ENCODE data around the gene APOBEC3C.
"Not testable (repeated sequence)": the region's sequence is repeated elsewhere in the genome, so short reads cannot be mapped to it uniquely, and the experiment has no call there.

Gene APOBEC3C

DNA sequence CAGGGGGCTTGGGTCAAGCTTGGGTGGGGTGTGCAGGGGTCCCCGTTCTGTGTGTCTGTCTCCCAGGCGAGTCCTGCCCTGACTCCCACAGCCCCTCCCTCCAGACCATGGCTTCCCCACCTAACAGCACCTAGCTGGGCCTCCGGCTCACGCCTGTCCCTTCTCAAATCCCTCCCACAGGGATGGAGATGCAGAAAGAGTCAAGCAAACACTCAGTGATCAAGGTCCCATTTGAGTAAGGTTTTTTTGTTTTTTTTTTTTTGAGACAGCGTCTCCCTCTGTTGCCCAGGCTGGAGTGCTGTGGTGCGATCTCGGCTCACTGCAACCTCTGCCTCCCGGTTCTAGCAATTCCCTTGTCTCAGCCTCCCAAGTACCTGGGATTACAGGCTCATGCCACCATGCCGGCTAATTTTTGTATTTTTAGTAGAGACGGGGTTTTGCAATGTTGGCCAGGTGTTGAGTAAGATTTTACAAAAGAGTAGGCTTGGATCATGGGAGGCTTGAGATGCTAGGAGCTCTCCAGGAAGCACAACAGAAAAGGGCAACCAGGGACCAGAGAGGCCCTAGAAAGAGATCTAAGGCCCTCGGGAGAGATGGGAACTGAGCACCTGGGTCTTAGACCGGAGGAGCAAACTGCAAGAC is 12.6 kb downstream of the APOBEC3C start:
- H3K27ac ChIP-seq (ENCODE audit: low read depth, low read length): no peak overlapping the region
- 92% methylated on average over 12 of the region's 12 CpGs for WGBS

DNA sequence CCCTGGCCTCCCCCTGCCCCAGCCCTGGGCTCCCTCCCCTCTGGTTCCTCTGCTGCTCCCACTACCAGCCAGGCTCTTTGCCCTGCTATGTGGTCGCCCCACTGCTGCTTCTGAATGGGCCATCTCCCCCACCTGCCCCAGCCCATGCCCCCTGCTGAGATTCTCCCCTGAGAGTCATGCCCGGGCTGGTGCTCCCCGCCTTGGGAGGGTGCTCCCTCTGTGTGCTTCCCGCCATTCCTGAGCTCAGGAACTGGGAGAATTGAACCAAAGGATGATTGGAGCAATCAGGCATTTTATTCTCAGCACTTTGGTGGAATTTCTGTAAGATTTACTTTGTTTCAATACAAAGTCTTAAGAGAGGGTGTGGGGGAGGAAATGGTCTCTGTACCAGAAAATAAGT is 13.7 kb downstream of the APOBEC3C start:
- no peaks in the 10 kb centered on the region for H3K27me3 ChIP-seq (ENCODE audit: insufficient read depth, low read length)
- H3K4me1 ChIP-seq (ENCODE audit: insufficient read depth, low read length): peaks cover 15% of the 10 kb centered on the region
- H3K4me3 ChIP-seq (ENCODE audit: low read length): no peak overlapping the region
- H3K36me3 ChIP-seq (ENCODE audit: insufficient read depth, low read length): peaks cover 4% of the 10 kb centered on the region; the same call in 1 of the 2 replicates
- no peaks in the 10 kb centered on the region for H3K9me3 ChIP-seq (ENCODE audit: insufficient read depth, low read depth, low read length)
- no peak overlapping the region for H3K27ac ChIP-seq (ENCODE audit: low read depth, low read length)
- 81% methylated on average over 4 of the region's 4 CpGs for WGBS
- H3K9ac ChIP-seq (ENCODE audit: low read depth, low read length): no peak overlapping the region

More for the DNA sequence above, 12.6 kb downstream of the APOBEC3C start:
- H3K36me3 ChIP-seq (ENCODE audit: insufficient read depth, low read length): peaks cover 4% of the 10 kb centered on the region; the same call in 1 of the 2 replicates
- H3K4me3 ChIP-seq (ENCODE audit: low read length): no peak overlapping the region
- peaks cover 8% of the 10 kb centered on the region for H3K4me1 ChIP-seq (ENCODE audit: insufficient read depth, low read length)
- no peaks in the 10 kb centered on the region for H3K9me3 ChIP-seq (ENCODE audit: insufficient read depth, low read depth, low read length)
- no peaks in the 10 kb centered on the region for H3K27me3 ChIP-seq (ENCODE audit: insufficient read depth, low read length)
- H3K9ac ChIP-seq (ENCODE audit: low read depth, low read length): no peak overlapping the region

DNA sequence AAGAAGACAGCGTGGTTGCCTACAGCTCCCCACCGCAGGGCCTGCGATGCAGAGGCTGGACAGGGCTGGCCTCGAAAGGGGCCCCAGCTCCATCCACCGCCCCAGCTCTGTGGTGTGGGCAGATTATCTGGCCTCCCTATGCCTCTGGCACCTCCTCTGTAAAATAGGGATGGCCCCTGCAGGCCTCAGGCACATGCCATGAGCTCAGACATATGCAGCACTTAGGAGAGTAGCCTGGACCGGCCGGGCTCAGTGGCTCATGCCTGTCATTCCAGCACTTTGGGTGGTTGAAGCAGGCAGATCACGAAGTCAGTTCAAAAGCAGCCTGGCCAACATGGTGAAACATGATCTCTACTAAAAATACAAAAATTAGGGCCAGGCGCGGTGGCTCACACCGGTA is 14.2 kb downstream of the APOBEC3C start:
- Histone ChIP-seq H3K36me3 (ENCODE audit: insufficient read depth, low read length) (peaks cover 4% of the 10 kb centered on the region; the same call in 1 of the 2 replicates), H3K9ac (ENCODE audit: low read depth, low read length) (no peak overlapping the region), H3K4me1 (ENCODE audit: insufficient read depth, low read length) (peaks cover 15% of the 10 kb centered on the region), H3K4me3 (ENCODE audit: low read length) (no peak overlapping the region), H3K27me3 (ENCODE audit: insufficient read depth, low read length) (no peaks in the 10 kb centered on the region), H3K27ac (ENCODE audit: low read depth, low read length) (no peak overlapping the region), H3K9me3 (ENCODE audit: insufficient read depth, low read depth, low read length) (no peaks in the 10 kb centered on the region)
- 87% methylated on average over 11 of the region's 11 CpGs for WGBS

DNA sequence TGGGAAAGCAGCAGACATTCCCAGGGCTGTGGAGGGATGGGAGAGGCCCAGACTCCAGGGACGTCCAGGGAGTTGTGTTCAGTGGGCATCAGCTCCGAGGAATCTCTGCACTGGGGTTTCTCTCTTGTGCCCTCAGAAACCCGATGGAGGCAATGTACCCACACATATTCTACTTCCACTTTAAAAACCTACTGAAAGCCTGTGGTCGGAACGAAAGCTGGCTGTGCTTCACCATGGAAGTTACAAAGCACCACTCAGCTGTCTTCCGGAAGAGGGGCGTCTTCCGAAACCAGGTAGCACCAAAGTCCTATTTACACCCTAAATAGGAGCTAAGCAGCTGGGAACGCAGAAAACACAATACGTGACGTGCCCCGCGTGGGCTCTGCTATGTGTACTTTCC is 15.2 kb downstream of the APOBEC3C start:
- Histone ChIP-seq H3K9ac (ENCODE audit: low read depth, low read length) (no peak overlapping the region), H3K4me1 (ENCODE audit: insufficient read depth, low read length) (peaks cover 15% of the 10 kb centered on the region), H3K27ac (ENCODE audit: low read depth, low read length) (no peak overlapping the region), H3K27me3 (ENCODE audit: insufficient read depth, low read length) (no peaks in the 10 kb centered on the region), H3K4me3 (ENCODE audit: low read length) (no peak overlapping the region), H3K9me3 (ENCODE audit: insufficient read depth, low read depth, low read length) (no peaks in the 10 kb centered on the region), H3K36me3 (ENCODE audit: insufficient read depth, low read length) (peaks cover 4% of the 10 kb centered on the region; the same call in 1 of the 2 replicates)
- WGBS: 93% methylated on average over 13 of the region's 13 CpGs

- Histone ChIP-seq H3K4me1 (ENCODE audit: insufficient read depth, low read length) (peaks cover 15% of the 10 kb centered on the region), H3K27me3 (ENCODE audit: insufficient read depth, low read length) (no peaks in the 10 kb centered on the region), H3K9me3 (ENCODE audit: insufficient read depth, low read depth, low read length) (no peaks in the 10 kb centered on the region), H3K36me3 (ENCODE audit: insufficient read depth, low read length) (no peaks in the 10 kb centered on the region; the same call in 1 of the 2 replicates), H3K4me3 (ENCODE audit: low read length) (no peak overlapping the region), H3K9ac (ENCODE audit: low read depth, low read length) (no peak overlapping the region), H3K27ac (ENCODE audit: low read depth, low read length) (no peak overlapping the region)
- WGBS: 95% methylated on average over 14 of the region's 14 CpGs
Measured at GRCh38 chr22:39030705-39031104, 16.6 kb downstream of the APOBEC3C start.

- H3K36me3 ChIP-seq (ENCODE audit: insufficient read depth, low read length); H3K27me3 ChIP-seq (ENCODE audit: insufficient read depth, low read length); H3K9me3 ChIP-seq (ENCODE audit: insufficient read depth, low read depth, low read length): not testable (repeated sequence)
- WGBS: 39% methylated on average over 16 of the region's 18 CpGs
- peaks cover 15% of the 10 kb centered on the region for H3K4me1 ChIP-seq (ENCODE audit: insufficient read depth, low read length)
- H3K27ac ChIP-seq (ENCODE audit: low read depth, low read length): peak overlapping the region; percentile 35; the same call in 1 of the 2 replicates
- H3K4me3 ChIP-seq (ENCODE audit: low read length): peak overlapping the region; percentile 38
- H3K9ac ChIP-seq (ENCODE audit: low read depth, low read length): 0 out of 2 replicates have a peak overlapping the region, but pooled peaks have one; percentile 31
Measured at GRCh38 chr22:39031434-39032295, 17.6 kb downstream of the APOBEC3C start.

- H3K4me1 ChIP-seq (ENCODE audit: insufficient read depth, low read length): peaks cover 13% of the 10 kb centered on the region
- H3K9ac ChIP-seq (ENCODE audit: low read depth, low read length); H3K4me3 ChIP-seq (ENCODE audit: low read length); H3K27me3 ChIP-seq (ENCODE audit: insufficient read depth, low read length); H3K36me3 ChIP-seq (ENCODE audit: insufficient read depth, low read length); H3K9me3 ChIP-seq (ENCODE audit: insufficient read depth, low read depth, low read length); H3K27ac ChIP-seq (ENCODE audit: low read depth, low read length): not testable (repeated sequence)
- WGBS: 24% methylated on average over 2 of the region's 2 CpGs
Measured at GRCh38 chr22:39037071-39037470, 23.0 kb downstream of the APOBEC3C start.

DNA sequence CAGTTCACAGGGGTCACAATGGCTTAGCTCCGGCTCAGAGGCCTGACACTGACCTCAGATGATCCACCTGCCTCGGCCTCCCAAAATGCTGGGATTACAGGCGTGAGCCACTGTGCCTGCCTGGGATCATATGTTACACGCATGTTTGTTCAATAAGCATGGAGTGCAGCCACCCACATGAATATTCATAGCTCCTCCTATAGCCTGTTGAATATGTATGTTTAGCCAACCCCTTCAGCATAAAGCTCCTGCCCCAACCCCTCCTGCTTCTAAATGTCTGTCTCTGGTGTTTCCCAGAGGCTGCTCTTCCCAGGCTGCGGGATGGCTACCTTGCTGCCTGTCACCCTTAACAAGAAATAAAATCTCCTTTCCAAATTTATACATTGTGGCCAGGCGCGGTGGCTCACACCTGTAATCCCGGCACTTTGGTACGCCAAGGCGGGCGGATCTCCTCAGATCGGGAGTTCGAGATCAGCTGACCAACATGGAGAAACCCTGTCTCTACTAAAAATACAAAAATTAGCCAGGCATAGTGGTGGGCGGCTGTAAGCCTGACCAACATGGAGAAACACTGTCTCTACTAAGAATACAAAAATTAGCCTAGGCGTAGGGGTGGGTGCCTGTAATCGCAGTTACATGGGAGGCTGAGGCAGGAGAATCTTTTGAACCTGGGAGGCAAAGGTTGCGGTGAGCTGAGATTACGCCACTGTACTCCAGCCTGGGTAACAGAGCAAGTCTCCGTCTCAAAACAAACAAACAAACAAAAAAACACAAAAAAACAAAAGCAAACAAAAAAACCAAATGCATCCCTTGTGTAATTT is 25.5 kb downstream of the APOBEC3C start:
- Histone ChIP-seq H3K9ac (ENCODE audit: low read depth, low read length) (no peak overlapping the region; the same call in 1 of the 2 replicates), H3K4me3 (ENCODE audit: low read length) (peak overlapping the region; percentile 52), H3K27ac (ENCODE audit: low read depth, low read length) (peak overlapping the region; percentile 60; the same call in 1 of the 2 replicates)

GRCh38 chr22:39040155-39040537 is 26.1 kb downstream of the APOBEC3C start:
- not testable (repeated sequence) for H3K27me3 ChIP-seq (ENCODE audit: insufficient read depth, low read length); H3K36me3 ChIP-seq (ENCODE audit: insufficient read depth, low read length); H3K9me3 ChIP-seq (ENCODE audit: insufficient read depth, low read depth, low read length); H3K9ac ChIP-seq (ENCODE audit: low read depth, low read length); H3K4me1 ChIP-seq (ENCODE audit: insufficient read depth, low read length)
- 18% methylated on average over 6 of the region's 14 CpGs for WGBS
- H3K27ac ChIP-seq (ENCODE audit: low read depth, low read length): peak overlapping the region; percentile 60; the same call in 1 of the 2 replicates
- peak overlapping the region; percentile 52 for H3K4me3 ChIP-seq (ENCODE audit: low read length)

More for the DNA sequence above, 25.5 kb downstream of the APOBEC3C start:
- WGBS: 84% methylated on average over 19 of the region's 19 CpGs
- H3K4me1 ChIP-seq (ENCODE audit: insufficient read depth, low read length): peaks cover 9% of the 10 kb centered on the region
- no peaks in the 10 kb centered on the region for H3K27me3 ChIP-seq (ENCODE audit: insufficient read depth, low read length)
- no peaks in the 10 kb centered on the region for H3K36me3 ChIP-seq (ENCODE audit: insufficient read depth, low read length)
- no peaks in the 10 kb centered on the region for H3K9me3 ChIP-seq (ENCODE audit: insufficient read depth, low read depth, low read length)

DNA sequence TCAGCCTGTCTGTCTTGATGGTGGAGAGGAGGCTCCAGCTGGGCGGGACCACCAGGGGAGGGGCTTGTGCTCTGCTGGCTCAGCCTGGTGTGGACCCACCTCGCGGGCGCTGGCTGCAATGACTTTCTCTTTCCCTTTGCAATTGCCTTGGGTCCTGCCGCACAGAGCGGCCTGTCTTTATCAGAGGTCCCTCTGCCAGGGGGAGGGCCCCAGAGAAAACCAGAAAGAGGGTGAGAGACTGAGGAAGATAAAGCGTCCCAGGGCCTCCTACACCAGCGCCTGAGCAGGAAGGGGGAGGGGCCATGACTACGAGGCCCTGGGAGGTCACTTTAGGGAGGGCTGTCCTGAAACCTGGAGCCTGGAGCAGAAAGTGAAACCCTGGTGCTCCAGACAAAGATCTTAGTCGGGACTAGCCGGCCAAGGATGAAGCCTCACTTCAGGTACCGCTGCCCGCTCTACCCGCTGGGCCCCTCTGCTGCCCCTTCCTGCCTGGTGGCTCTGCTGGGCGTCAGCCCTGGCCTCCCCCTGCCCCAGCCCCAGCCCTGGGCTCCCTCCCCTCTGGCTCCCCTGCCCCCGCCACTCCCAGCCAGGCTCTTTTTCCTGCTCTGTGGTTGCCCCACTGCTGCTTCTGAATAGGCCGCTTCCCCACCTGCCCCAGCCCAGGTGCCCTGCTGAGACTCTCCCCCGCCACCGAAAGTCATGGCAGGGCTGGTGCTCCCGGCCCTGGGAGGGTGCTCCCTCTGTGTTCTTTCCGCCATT is 26.7 kb downstream of the APOBEC3C start, which contains the start of gene APOBEC3F:
Gene APOBEC3F, plus strand, starts transcription at position 327 of the 759 bp plus-strand sequence. Its CDS starts 97 bp downstream, at position 424.
- peak within 1 kb of the TSS; percentile 52 for H3K9ac ChIP-seq (ENCODE audit: low read depth, low read length)
- WGBS: 3% methylated on average over 18 of the region's 21 CpGs

More for the DNA sequence above, 26.7 kb downstream of the APOBEC3C start, which contains the start of gene APOBEC3F:
- not testable (repeated sequence) for H3K27me3 ChIP-seq (ENCODE audit: insufficient read depth, low read length); H3K36me3 ChIP-seq (ENCODE audit: insufficient read depth, low read length); H3K9me3 ChIP-seq (ENCODE audit: insufficient read depth, low read depth, low read length); H3K4me1 ChIP-seq (ENCODE audit: insufficient read depth, low read length)
- Histone ChIP-seq H3K27ac (ENCODE audit: low read depth, low read length) (peak within 1 kb of the TSS; percentile 84; the same call in 1 of the 2 replicates), H3K4me3 (ENCODE audit: low read length) (peak within 1 kb of the TSS; percentile 52)
